Mesenchymal stem cell (in vitro differentiated cells and primary cell): ENCODE measurements around the gene FMN2.

Experiments
- DNase-seq: peaks from one replicate; pipeline ENCODE4 v3.0.0-alpha.2; 2013
- H2AFZ ChIP-seq: one replicate; pipeline ENCODE4 v1.6.1; 2013; ENCODE audit warnings: low read depth, mild to moderate bottlenecking, control low read depth, inconsistent platforms, low read length, moderate library complexity
- H2AK5ac ChIP-seq: 2 replicates; pipeline ENCODE4 v1.6.1; 2013; ENCODE audit warnings: low read length, moderate library complexity, mild to moderate bottlenecking, inconsistent platforms; ENCODE audit not compliant: severe bottlenecking
- H2BK120ac ChIP-seq: one replicate; pipeline ENCODE4 v1.6.1; 2013; ENCODE audit warnings: low read depth, mild to moderate bottlenecking, inconsistent platforms, low read length, moderate library complexity
- H2BK12ac ChIP-seq, 2 experiments: one replicate each; pipeline ENCODE4 v1.6.1; 2013; ENCODE audit warnings: inconsistent platforms in 2 of 2, low read length in 2 of 2, mild to moderate bottlenecking in 2 of 2, moderate library complexity in 2 of 2, control low read depth in 1 of 2
- H2BK15ac ChIP-seq: one replicate; pipeline ENCODE4 v1.6.1; 2013; ENCODE audit warnings: mild to moderate bottlenecking, low read depth, inconsistent platforms; ENCODE audit not compliant: poor library complexity, severe bottlenecking
- H2BK5ac ChIP-seq: 2 replicates; pipeline ENCODE4 v1.6.1; 2013; ENCODE audit warnings: low read depth, mild to moderate bottlenecking, low read length, control low read depth, inconsistent platforms; ENCODE audit not compliant: poor library complexity, severe bottlenecking
- H3K14ac ChIP-seq, 2 experiments: one replicate each; pipeline ENCODE4 v1.6.1; 2013; ENCODE audit warnings: inconsistent platforms in 2 of 2, low read length in 2 of 2, control low read depth in 1 of 2, mild to moderate bottlenecking in 1 of 2, moderate library complexity in 1 of 2
- H3K18ac ChIP-seq, 2 experiments: one replicate each; pipeline ENCODE4 v1.6.1; 2013; ENCODE audit warnings: inconsistent platforms in 2 of 2, low read length in 2 of 2, control low read depth in 1 of 2, low read depth in 1 of 2, mild to moderate bottlenecking in 1 of 2
- H3K23ac ChIP-seq, 2 experiments: one replicate each; pipeline ENCODE4 v1.6.1; 2013; ENCODE audit warnings: inconsistent platforms in 2 of 2, low read length in 2 of 2, mild to moderate bottlenecking in 2 of 2, moderate library complexity in 2 of 2, control low read depth in 1 of 2
- H3K27ac ChIP-seq: 2 replicates; pipeline ENCODE4 v1.5.1; 2013; ENCODE audit warnings: mild to moderate bottlenecking, moderate library complexity, low read length, control low read depth, inconsistent platforms; ENCODE audit not compliant: poor library complexity, severe bottlenecking
- H3K27me3 ChIP-seq, 2 experiments: 2 replicates each; pipeline versions ENCODE4 v1.6.1 to v1.7.0; 2013; ENCODE audit warnings: low read length in 2 of 2, mild to moderate bottlenecking in 2 of 2, moderate library complexity in 2 of 2, control low read depth in 1 of 2, inconsistent platforms in 1 of 2; ENCODE audit not compliant: control insufficient read depth in 1 of 2, insufficient read depth in 1 of 2
- H3K36me3 ChIP-seq, 2 experiments: 2 replicates each; pipeline versions ENCODE4 v1.6.1 to v1.7.0; 2013; ENCODE audit warnings: low read length in 2 of 2, control low read depth in 1 of 2, inconsistent platforms in 1 of 2, low read depth in 1 of 2, mild to moderate bottlenecking in 1 of 2; ENCODE audit not compliant: insufficient read depth in 2 of 2, control insufficient read depth in 1 of 2
- H3K4ac ChIP-seq, 2 experiments: one replicate each; pipeline ENCODE4 v1.6.1; 2013; ENCODE audit warnings: inconsistent platforms in 2 of 2, low read length in 2 of 2, mild to moderate bottlenecking in 2 of 2, moderate library complexity in 2 of 2, control low read depth in 1 of 2, low read depth in 1 of 2
- H3K4me1 ChIP-seq: 2 replicates; pipeline ENCODE4 v1.6.1; 2013; ENCODE audit warnings: low read depth, low read length, control low read depth; ENCODE audit not compliant: control insufficient read depth, insufficient read depth
- H3K4me2 ChIP-seq: 2 replicates; pipeline ENCODE4 v1.6.1; 2013; ENCODE audit warnings: low read length, mild to moderate bottlenecking, inconsistent platforms; ENCODE audit not compliant: poor library complexity, severe bottlenecking
- H3K4me3 ChIP-seq, 2 experiments: 2 replicates each; pipeline versions ENCODE4 v1.5.1 to v1.7.0; 2013; ENCODE audit warnings: low read length in 2 of 2, mild to moderate bottlenecking in 2 of 2, control low read depth in 1 of 2, low read depth in 1 of 2; ENCODE audit not compliant: insufficient read depth in 1 of 2
- H3K79me1 ChIP-seq: replicated peaks from 2 replicates; pipeline ENCODE4 v1.6.1; 2013; ENCODE audit warnings: mild to moderate bottlenecking, control low read depth, low read length, inconsistent platforms; ENCODE audit not compliant: poor library complexity, severe bottlenecking
- H3K9ac ChIP-seq: 2 replicates; pipeline ENCODE4 v1.7.0; 2013; ENCODE audit warnings: mild to moderate bottlenecking, low read length, moderate library complexity
- H3K9me3 ChIP-seq: 2 replicates; pipeline ENCODE4 v1.7.0; 2013; ENCODE audit warnings: mild to moderate bottlenecking, low read length; ENCODE audit not compliant: control insufficient read depth
- H4K8ac ChIP-seq: one replicate; pipeline ENCODE4 v1.6.1; 2013; ENCODE audit warnings: inconsistent platforms, mild to moderate bottlenecking, low read length, moderate library complexity
- H4K91ac ChIP-seq: one replicate; pipeline ENCODE4 v1.6.1; 2013; ENCODE audit warnings: mild to moderate bottlenecking, low read length, inconsistent platforms
- WGBS: methylation state at CpG from one replicate; pipeline ENCODE4 v1.1.7; 2013; ENCODE audit warnings: mixed read lengths; 5-methylcytosine and 5-hydroxymethylcytosine counted together

Gene FMN2

DNA sequence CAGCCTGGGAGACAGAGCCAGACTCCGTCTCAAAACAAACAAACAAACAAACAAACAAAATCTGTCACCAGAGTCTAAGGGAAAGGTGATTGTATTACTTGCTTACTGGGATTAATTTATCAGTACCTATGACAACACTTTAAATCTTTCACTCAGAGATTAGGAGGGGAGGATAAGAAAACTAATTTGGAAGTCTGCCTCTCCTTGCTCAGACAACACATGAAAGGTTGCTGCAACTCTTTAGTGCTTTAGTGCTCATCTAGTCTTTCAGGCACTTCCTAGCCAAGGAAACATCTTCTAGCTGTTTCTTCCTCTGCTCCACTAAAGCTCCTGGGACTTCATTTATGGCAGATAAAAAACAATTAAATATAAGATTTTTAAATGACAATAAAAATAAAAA is 7.3 kb upstream of the FMN2 start:
- Histone ChIP-seq H2BK120ac (no peak overlapping the region), H4K8ac (no peak overlapping the region), H3K4me3 (no peak overlapping the region), H3K79me1 (no peaks in the 10 kb centered on the region), H3K9ac (no peak overlapping the region), H3K36me3 (no peaks in the 10 kb centered on the region), H3K18ac (no peak overlapping the region), H2AFZ (no peak overlapping the region), H3K9me3 (no peaks in the 10 kb centered on the region), H3K27me3 (no peaks in the 10 kb centered on the region), H3K4me2 (no peak overlapping the region), H2AK5ac (no peak overlapping the region), H3K23ac (no peak overlapping the region), H3K27ac (no peak overlapping the region), H3K14ac (no peak overlapping the region), H2BK12ac (no peak overlapping the region), H3K4ac (no peak overlapping the region), H3K4me1 (peaks cover 3% of the 10 kb centered on the region), H2BK5ac (no peak overlapping the region), H2BK15ac (no peak overlapping the region), H4K91ac (no peak overlapping the region)
- DNase-seq, result no peak
- WGBS, result no CpG with 5 or more reads among the region's 1 CpG

DNA sequence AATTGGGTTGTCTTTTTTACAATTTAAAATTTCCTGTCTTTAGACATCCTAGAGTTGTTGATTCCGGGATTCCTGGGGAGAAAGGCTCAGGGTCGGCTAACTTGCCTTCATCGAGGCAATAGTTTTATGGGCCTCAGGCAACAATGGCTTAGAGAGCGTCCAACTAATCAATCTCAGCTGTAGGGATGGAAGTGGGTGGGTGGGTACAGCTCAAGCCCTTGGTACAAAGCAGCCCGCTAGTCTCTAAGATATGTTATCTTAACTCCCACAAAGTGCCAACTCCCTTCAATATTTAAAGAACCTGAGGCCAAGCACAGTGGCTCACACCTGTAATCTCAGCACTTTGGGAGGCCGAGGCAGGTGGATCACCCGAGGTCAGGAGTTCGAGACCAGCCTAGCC is 6.9 kb upstream of the FMN2 start:
- H3K36me3 ChIP-seq, result no peaks in the 10 kb centered on the region
- no peak overlapping the region for H3K27ac ChIP-seq
- DNase-seq, result no peak
- H2BK120ac ChIP-seq, result no peak overlapping the region
- 94% methylated on average over 6 of the region's 8 CpGs for WGBS
- H3K18ac ChIP-seq, result no peak overlapping the region
- H3K9ac ChIP-seq, result no peak overlapping the region
- no peak overlapping the region for H3K4ac ChIP-seq
- H4K8ac ChIP-seq, result no peak overlapping the region
- no peaks in the 10 kb centered on the region for H3K79me1 ChIP-seq
- H3K4me2 ChIP-seq, result no peak overlapping the region
- H3K4me1 ChIP-seq, result peaks cover 3% of the 10 kb centered on the region
- H3K27me3 ChIP-seq, result peaks cover 0 to 4% of the 10 kb centered on the region in 2 experiments
- H3K23ac ChIP-seq, result no peak overlapping the region
- H3K9me3 ChIP-seq, result no peaks in the 10 kb centered on the region
- no peak overlapping the region for H2AK5ac ChIP-seq
- H3K14ac ChIP-seq, result no peak overlapping the region
- H2BK12ac ChIP-seq, result no peak overlapping the region
- no peak overlapping the region for H2AFZ ChIP-seq
- H3K4me3 ChIP-seq, result no peak overlapping the region
- H2BK15ac ChIP-seq, result no peak overlapping the region
- no peak overlapping the region for H4K91ac ChIP-seq
- H2BK5ac ChIP-seq, result no peak overlapping the region

DNA sequence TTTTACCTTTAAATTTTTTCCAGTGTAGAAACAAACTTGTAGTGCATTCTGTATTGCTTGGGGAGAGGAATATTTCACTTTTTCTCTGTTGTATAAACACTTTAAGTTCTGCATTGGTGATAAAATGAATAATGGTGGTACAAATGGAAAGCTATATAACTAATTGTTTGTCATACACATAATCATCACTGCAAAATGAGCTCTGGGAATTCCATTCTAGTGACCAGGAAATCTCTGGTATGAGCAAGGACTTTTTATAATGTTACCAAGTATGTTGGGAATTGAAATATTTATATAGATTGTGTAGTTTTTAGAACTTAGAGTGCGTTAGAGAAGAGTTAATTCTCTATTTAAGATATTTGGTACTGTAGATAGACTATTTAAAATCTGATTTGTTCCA is 5.0 kb upstream of the FMN2 start:
- no peaks in the 10 kb centered on the region for H3K79me1 ChIP-seq
- no peak for DNase-seq
- H2BK15ac ChIP-seq, result no peak overlapping the region
- no peak overlapping the region for H3K18ac ChIP-seq
- H4K8ac ChIP-seq, result no peak overlapping the region
- H3K4me2 ChIP-seq, result no peak overlapping the region
- no peak overlapping the region for H2BK120ac ChIP-seq
- no peak overlapping the region for H3K27ac ChIP-seq
- H3K36me3 ChIP-seq, result no peaks in the 10 kb centered on the region
- no peak overlapping the region for H3K9ac ChIP-seq
- no peak overlapping the region for H3K4ac ChIP-seq
- no peak overlapping the region for H3K14ac ChIP-seq
- WGBS, result no CpG with 5 or more reads among the region's 1 CpG
- no peak overlapping the region for H3K4me3 ChIP-seq
- no peak overlapping the region for H2BK12ac ChIP-seq
- peaks cover 4% of the 10 kb centered on the region for H3K4me1 ChIP-seq
- no peak overlapping the region for H4K91ac ChIP-seq
- no peak overlapping the region for H2AK5ac ChIP-seq
- H3K23ac ChIP-seq, result no peak overlapping the region
- no peaks in the 10 kb centered on the region for H3K9me3 ChIP-seq
- peaks cover 0 to 19% of the 10 kb centered on the region in 2 experiments for H3K27me3 ChIP-seq
- H2BK5ac ChIP-seq, result no peak overlapping the region
- H2AFZ ChIP-seq, result no peak overlapping the region

DNA sequence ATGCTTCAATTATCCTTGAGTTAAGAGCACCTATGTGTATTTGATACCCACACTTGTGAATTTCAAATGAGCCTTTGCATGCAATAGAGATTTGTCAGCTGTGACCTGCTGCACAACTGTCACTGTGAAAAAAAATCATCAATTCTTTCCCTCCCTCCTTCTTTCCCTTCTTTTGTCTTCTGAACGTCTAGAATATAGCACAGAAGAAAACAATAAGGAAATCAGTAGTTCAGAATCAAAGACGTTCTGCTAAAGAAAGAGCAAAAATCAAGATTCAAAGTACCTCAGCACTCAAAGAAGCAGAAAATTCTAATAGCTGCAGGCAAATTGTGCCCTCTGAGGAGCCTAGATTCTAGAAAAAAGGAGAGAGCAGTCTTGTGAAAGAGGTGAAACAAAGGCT is 1.7 kb upstream of the FMN2 start:
- Histone ChIP-seq H3K23ac (no peak overlapping the region), H2BK15ac (no peak overlapping the region), H3K27me3 (peaks cover 0 to 19% of the 10 kb centered on the region in 2 experiments), H3K4me2 (no peak overlapping the region), H2AK5ac (no peak overlapping the region), H2BK120ac (no peak overlapping the region), H3K14ac (no peak overlapping the region), H3K9me3 (no peaks in the 10 kb centered on the region), H3K18ac (no peak overlapping the region), H3K4ac (no peak overlapping the region), H3K4me1 (peaks cover 5% of the 10 kb centered on the region), H3K9ac (no peak overlapping the region), H3K36me3 (no peaks in the 10 kb centered on the region), H2AFZ (no peak overlapping the region), H3K27ac (no peak overlapping the region), H3K79me1 (peaks cover 2% of the 10 kb centered on the region), H4K8ac (no peak overlapping the region), H3K4me3 (no peak overlapping the region), H2BK12ac (no peak overlapping the region), H2BK5ac (no peak overlapping the region), H4K91ac (no peak overlapping the region)
- DNase-seq, result no peak
- 83% methylated on average over 1 of the region's 2 CpGs for WGBS
